Fibroblast of lung (primary cell): ENCODE data around the gene PEF1. TPM values are rescaled to one million over a fixed set of nuclear protein-coding genes. Genes with fewer than 3 reads are reported as not detected.

Experiments used
- DNase-seq, 2 donors: peaks; one replicate each; pipeline versions ENCODE4 v3.0.0 to v3.0.0-alpha.2; 2010; ENCODE audit warnings: low read depth in 2 of 2
- H2AFZ ChIP-seq: 2 replicates; pipeline ENCODE4 v1.5.1; 2012; ENCODE audit warnings: low read length, control low read depth, inconsistent platforms
- H3K27ac ChIP-seq: 2 replicates; pipeline ENCODE4 v1.5.1; 2011; ENCODE audit warnings: low read length, control low read depth; ENCODE audit not compliant: insufficient read depth
- H3K27me3 ChIP-seq: 2 replicates; pipeline ENCODE4 v1.5.1; 2011; ENCODE audit warnings: mild to moderate bottlenecking, low read length; ENCODE audit not compliant: control insufficient read depth, insufficient read depth
- H3K36me3 ChIP-seq: 2 replicates; pipeline ENCODE4 v1.5.1; 2011; ENCODE audit warnings: low read length; ENCODE audit not compliant: control insufficient read depth, insufficient read depth
- H3K4me1 ChIP-seq: 2 replicates; pipeline ENCODE4 v1.5.1; 2011; ENCODE audit warnings: low read length; ENCODE audit not compliant: control insufficient read depth, insufficient read depth; ENCODE audit errors: extremely low read depth
- H3K4me2 ChIP-seq: 2 replicates; pipeline ENCODE4 v1.5.1; 2011; ENCODE audit warnings: low read length, control low read depth; ENCODE audit not compliant: insufficient read depth; ENCODE audit errors: extremely low read depth
- H3K4me3 ChIP-seq, 4 experiments: fragments of 200-600 bp in 1 of 4; sonication (generic) in 1 of 4; replicated peaks in 1 of 4; 2 replicates each; pipeline ENCODE4 v1.5.1; 2011 to 2016; ENCODE audit warnings: low read length in 4 of 4, low read depth in 3 of 4, mild to moderate bottlenecking in 3 of 4, control low read depth in 2 of 4, inconsistent platforms in 1 of 4, mixed read lengths in 1 of 4; ENCODE audit not compliant: insufficient read depth in 1 of 4; ENCODE audit errors: control extremely low read depth in 1 of 4
- H3K79me2 ChIP-seq: 2 replicates; pipeline ENCODE4 v1.5.1; 2012; ENCODE audit warnings: mild to moderate bottlenecking, low read length, inconsistent platforms; ENCODE audit not compliant: control insufficient read depth, insufficient read depth
- H3K9ac ChIP-seq: 2 replicates; pipeline ENCODE4 v1.5.1; 2011; ENCODE audit warnings: mild to moderate bottlenecking, low read length, control low read depth; ENCODE audit not compliant: insufficient read depth
- H3K9me3 ChIP-seq: 2 replicates; pipeline ENCODE4 v1.5.1; 2012; ENCODE audit warnings: low read depth, low read length; ENCODE audit not compliant: control insufficient read depth, insufficient read depth
- H4K20me1 ChIP-seq: 2 replicates; pipeline ENCODE4 v1.5.1; 2011; ENCODE audit warnings: low read length; ENCODE audit not compliant: control insufficient read depth, insufficient read depth; ENCODE audit errors: extremely low read depth
- CTCF ChIP-seq, 2 donors: IDR thresholded peaks in 1 of 2; conservative IDR thresholded peaks in 1 of 2; 1 replicate in 1 of 2; 2 replicates in 1 of 2; pipeline ENCODE4 v1.5.1; 2011 to 2012; ENCODE audit warnings: low read length in 2 of 2, control low read depth in 1 of 2, inconsistent platforms in 1 of 2, low read depth in 1 of 2, mild to moderate bottlenecking in 1 of 2
- EZH2 ChIP-seq: IDR thresholded peaks from 2 replicates; pipeline ENCODE4 v1.5.1; 2012; ENCODE audit warnings: low read length, control low read depth, mild to moderate bottlenecking; ENCODE audit errors: missing control alignments
- polyA plus RNA-seq, 2 donors: library from polyadenylated mRNA; depleted of rRNA in 1 of 2; stranded (reverse) in 1 of 2; unstranded in 1 of 2; fragments of >200 nt; gene quantifications; 2 replicates each; pipeline ENCODE4 v1.2.1, GENCODE V29; 2011 to 2012; ENCODE audit warnings: missing spikeins in 1 of 2
- total RNA-seq: library from RNA; depleted of rRNA; stranded (reverse); fragments of >200 nt; gene quantifications from 2 replicates; pipeline ENCODE4 v1.2.1, GENCODE V29; 2014

The PEF1 gene
- total and polyA plus RNA-seq, 2 donors (not counting 1 experiment from before 2014, with no cell fraction given) = 72.9 to 78.1 TPM

GRCh38 chr1:31685795-31686194 lies 41.1 kb upstream of the PEF1 start:
- H3K4me1 ChIP-seq = peaks cover 18% of the 10 kb centered on the region
- H3K27ac ChIP-seq = no peak overlapping the region
- H2AFZ ChIP-seq = no peak overlapping the region
- no peaks in the 10 kb centered on the region for H4K20me1 ChIP-seq
- no peaks in the 10 kb centered on the region for H3K9me3 ChIP-seq
- H3K79me2 ChIP-seq = no peaks in the 10 kb centered on the region
- TF ChIP-seq CTCF (conservative IDR thresholded peaks at IDR 0.05 in 1 of 2, IDR thresholded peaks at IDR 0.05 in 1 of 2; ENCODE audit: low read depth in 1 of 2, low read length in 2 of 2) (no peak), EZH2 (no peak)
- no peaks in the 10 kb centered on the region for H3K27me3 ChIP-seq
- no peak overlapping the region for H3K9ac ChIP-seq
- no peak overlapping the region for H3K4me3 ChIP-seq
- H3K36me3 ChIP-seq = peaks cover 28% of the 10 kb centered on the region
- no peak for DNase-seq
- H3K4me2 ChIP-seq = no peak overlapping the region

GRCh38 chr1:31683997-31684396 lies 39.3 kb upstream of the PEF1 start:
- Histone ChIP-seq H4K20me1 (no peaks in the 10 kb centered on the region), H3K4me3 (no peak overlapping the region), H3K79me2 (no peaks in the 10 kb centered on the region), H3K4me1 (peaks cover 4% of the 10 kb centered on the region), H3K27ac (no peak overlapping the region), H3K9me3 (no peaks in the 10 kb centered on the region), H2AFZ (no peak overlapping the region), H3K36me3 (peaks cover 37% of the 10 kb centered on the region), H3K4me2 (no peak overlapping the region), H3K27me3 (no peaks in the 10 kb centered on the region), H3K9ac (no peak overlapping the region)
- DNase-seq = no peak
- TF ChIP-seq CTCF (conservative IDR thresholded peaks at IDR 0.05 in 1 of 2, IDR thresholded peaks at IDR 0.05 in 1 of 2; ENCODE audit: low read depth in 1 of 2, low read length in 2 of 2) = peak; percentile 15 to 25
- no peak for TF ChIP-seq EZH2

- Histone ChIP-seq H3K9ac (no peak overlapping the region), H3K4me2 (no peak overlapping the region), H4K20me1 (no peaks in the 10 kb centered on the region), H3K79me2 (no peaks in the 10 kb centered on the region), H3K27me3 (no peaks in the 10 kb centered on the region), H3K4me3 (no peak overlapping the region), H3K36me3 (peaks cover 36% of the 10 kb centered on the region), H3K27ac (no peak overlapping the region), H3K9me3 (no peaks in the 10 kb centered on the region), H3K4me1 (no peaks in the 10 kb centered on the region), H2AFZ (no peak overlapping the region)
- no peak for TF ChIP-seq EZH2
- TF ChIP-seq CTCF (conservative IDR thresholded peaks at IDR 0.05 in 1 of 2, IDR thresholded peaks at IDR 0.05 in 1 of 2; ENCODE audit: low read depth in 1 of 2, low read length in 2 of 2) = no peak
- DNase-seq = no peak
Measured at GRCh38 chr1:31681415-31681814, 36.7 kb upstream of the PEF1 start.
